ENCODE measurements around the gene IRAK1.
"Not testable (repeated sequence)": the region's sequence is repeated elsewhere in the genome, so short reads cannot be mapped to it uniquely, and the experiment has no call there.

IRAK1 gene

DNA sequence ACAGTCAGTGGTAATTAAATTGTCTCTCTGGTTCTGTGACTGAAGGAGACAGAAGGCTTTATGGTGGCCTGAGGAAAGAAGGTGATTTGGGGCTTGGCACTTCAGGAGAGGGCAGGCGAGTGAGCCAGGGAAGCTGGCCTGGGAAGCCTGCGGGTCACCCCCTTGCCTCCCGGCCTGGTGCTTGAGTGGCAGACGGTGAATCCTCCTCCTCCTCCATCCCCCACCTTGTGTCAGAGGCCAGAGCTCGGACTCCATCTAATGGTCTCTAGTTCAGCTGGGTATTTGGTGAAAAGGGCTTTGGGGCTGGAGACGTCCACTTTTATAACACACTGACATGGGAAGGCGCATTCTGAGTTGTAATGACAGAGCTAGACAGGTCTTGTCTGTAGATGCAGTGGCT, 38.5 kb downstream of the IRAK1 start:
- no peak for TF ChIP-seq CTCF (IDR thresholded peaks at IDR 0.05; ENCODE audit: low read length, missing control alignments)
- DNase-seq (ENCODE audit: low read depth), result no peak
- H3K4me3 ChIP-seq (replicated peaks; ENCODE audit: low read depth, low read length), result no peak overlapping the region

DNA sequence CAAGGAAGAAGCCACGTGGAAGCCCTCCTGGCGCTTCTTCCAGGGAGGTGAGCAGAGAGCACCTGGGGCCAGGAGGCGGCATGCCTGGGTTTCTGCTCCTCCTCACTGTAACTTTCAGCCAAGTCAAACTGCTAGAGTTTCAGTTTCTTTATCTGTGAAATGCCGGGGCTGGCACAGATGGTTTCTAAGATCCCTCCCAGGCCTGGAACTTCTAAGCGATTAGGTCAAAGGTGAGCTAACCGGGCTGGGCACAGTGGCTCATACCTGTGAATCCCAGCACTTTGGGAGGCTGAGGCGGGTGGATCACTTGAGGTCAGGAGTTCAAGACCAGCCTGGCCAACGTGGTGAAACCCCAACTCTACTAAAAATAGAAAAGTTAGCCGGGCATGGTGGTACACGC, 39.3 kb downstream of the IRAK1 start:
- H3K4me3 ChIP-seq (replicated peaks; ENCODE audit: low read depth, low read length); DNase-seq (ENCODE audit: low read depth): not testable (repeated sequence)

DNA sequence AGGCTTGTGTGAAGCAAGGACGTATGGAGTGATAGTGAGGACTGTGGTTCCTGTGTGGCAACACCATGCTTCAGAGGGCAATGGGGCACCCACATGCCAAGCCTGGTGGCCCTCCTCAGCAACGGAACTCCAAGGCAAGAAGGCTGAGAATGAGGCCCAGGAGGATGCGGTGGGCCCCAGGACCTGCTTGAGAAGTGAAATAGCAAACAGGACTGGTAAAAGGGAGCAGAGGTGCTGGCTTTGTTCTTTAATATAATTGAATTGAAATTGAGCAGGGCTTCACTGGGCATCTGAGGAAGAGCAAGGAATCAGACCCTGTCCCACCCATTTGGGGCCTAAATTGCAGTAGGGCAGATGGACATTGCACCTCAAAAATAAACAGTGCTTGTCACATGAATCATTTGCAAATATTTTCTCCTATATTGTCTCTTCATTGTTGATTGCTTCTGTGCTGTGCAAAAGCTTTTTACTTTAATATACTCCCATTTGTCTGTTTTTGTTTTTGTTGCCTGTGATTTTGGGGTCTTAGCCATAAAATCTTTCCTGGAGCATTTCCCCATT, 44.9 kb downstream of the IRAK1 start:
- no peak overlapping the region for H3K4me3 ChIP-seq (replicated peaks; ENCODE audit: low read depth, low read length)
- no peak for DNase-seq (ENCODE audit: low read depth)
- no peak for TF ChIP-seq CTCF (IDR thresholded peaks at IDR 0.05; ENCODE audit: low read length, missing control alignments)

DNA sequence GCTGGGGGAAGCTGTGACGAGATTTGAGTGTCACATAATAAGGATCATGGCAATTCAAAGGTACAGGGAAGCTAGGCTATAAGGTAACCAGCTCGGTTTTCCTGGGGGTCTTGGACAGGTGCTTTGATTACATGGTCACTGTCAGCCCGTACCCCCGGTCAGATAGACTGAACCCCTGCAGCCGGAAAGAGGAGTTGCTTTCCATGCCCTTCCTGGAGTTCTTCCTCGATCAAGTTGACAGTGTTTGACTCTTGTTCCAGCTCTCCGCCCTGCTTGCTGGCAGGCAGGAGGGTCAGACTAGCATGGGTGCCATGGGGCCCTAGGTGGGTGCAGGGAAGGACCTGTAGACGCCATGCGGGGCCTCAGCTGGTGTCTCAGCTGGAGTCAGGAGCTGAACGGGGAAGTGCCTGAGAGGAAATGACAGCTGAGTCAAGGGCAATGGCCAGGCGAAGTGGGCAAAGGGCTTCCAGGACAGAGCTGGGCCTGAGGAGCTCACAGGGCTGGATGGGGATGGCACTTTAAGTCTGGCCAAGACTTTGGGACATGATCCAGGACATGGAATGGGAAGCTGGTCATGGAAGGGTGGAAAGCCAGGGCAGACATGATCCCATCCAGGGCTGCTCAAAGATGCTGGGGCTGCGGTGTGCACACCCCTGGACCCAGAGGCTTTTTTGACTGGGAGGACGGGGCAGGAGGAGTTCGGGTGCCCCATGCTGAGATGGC, 45.5 kb downstream of the IRAK1 start:
- DNase-seq (ENCODE audit: low read depth), result no peak
- peak overlapping the region; percentile 89 for H3K4me3 ChIP-seq (replicated peaks; ENCODE audit: low read depth, low read length)
- no peak for TF ChIP-seq CTCF (IDR thresholded peaks at IDR 0.05; ENCODE audit: low read length, missing control alignments)

DNA sequence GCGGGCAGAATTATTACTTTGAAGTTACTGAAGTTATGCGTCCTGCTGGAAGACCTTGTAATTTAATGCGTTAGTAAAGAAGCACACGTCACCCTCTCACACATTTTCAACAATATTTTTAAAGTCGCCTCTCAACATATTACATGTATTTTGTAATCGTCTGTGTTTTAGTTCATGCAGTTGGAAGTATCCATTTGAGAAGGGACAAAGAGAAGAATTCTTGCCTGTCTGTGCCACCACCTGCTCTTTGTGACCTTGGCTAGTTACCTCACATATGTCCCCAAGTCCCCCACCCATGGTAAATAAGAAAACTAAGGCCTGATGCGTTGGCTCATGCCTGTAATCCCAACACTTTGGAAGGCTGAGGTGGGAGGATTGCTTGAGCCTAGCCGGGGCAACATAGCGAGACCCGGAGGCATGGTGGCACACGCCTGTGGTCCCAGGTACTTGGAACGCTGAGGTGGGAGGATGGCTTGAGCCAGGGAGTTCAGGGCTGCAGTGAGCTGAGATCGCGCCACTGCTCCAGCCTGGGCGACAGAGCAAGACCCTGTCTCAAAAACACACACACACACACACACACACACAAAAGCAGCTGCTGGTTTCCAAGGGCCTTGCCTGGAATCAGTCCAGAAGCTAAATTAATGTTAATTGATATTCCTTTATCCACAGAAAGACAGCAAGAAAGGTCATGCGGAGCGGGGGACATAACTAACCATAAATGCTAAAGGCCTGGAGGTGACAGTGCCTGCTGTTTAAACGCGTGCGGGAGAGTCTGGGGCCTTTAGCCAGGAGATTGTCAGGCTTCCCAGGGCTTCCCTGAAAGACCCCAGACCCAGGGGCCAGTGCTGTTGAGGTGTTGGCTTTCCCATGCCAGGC, 46.3 kb downstream of the IRAK1 start:
- no peak for DNase-seq (ENCODE audit: low read depth)
- TF ChIP-seq CTCF (IDR thresholded peaks at IDR 0.05; ENCODE audit: low read length, missing control alignments), result no peak
- peak overlapping the region; percentile 89 for H3K4me3 ChIP-seq (replicated peaks; ENCODE audit: low read depth, low read length)

DNA sequence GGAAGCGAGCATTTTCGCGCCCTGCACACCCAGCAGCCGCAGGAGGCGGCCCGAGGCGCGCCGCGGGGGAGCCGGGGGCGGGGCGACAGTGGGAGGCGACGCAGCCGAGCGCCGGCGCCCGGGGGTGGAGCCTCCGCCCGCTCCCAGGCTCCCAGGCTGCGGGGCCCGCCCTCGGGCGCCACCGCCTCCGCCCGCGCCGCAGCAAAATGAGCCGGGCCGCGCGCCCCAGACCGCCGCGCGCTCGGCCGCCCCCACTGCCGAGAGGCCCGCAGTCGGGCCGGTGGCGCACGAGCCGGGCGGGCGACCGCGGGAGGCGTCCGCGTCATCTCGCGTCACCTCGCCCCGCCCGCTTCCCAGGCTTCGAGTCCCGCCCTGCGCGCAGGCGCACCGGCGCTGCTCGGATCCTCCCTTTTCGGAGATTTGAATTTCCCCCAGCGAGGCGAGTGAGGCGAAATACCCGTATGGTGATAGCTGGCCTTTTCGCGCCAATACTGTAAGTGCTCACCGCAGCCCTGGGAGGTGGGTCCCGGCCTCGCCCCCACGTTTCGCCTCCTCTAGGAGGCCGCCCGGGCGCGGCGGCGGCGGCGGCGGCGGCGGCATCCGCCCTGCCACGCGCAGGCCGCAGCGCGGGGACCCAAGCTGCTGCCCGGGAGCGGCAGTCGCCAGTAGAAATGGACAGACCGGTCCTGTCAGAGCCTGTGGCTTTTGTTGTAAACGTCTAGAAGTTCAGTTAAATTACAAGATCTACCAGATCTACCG, 47.2 kb downstream of the IRAK1 start, which contains the start of gene TMEM187:
Gene TMEM187 (plus strand): TSS at position 387 of the 759 bp plus-strand sequence. CDS start 9,309 bp downstream, outside the sequence.
- peak within 1 kb of the TSS; percentile 89 for H3K4me3 ChIP-seq (replicated peaks; ENCODE audit: low read depth, low read length)
- TF ChIP-seq CTCF (IDR thresholded peaks at IDR 0.05; ENCODE audit: low read length, missing control alignments), result no peak
- DNase-seq (ENCODE audit: low read depth), result peak; percentile 85

All from fibroblast of pulmonary artery (primary cell).